ENCODE measurements around the gene PLD5.

PLD5 gene

GRCh38 chr1:242431786-242432185, 92.7 kb downstream of the PLD5 start:
- TF ChIP-seq, protein P1, sequence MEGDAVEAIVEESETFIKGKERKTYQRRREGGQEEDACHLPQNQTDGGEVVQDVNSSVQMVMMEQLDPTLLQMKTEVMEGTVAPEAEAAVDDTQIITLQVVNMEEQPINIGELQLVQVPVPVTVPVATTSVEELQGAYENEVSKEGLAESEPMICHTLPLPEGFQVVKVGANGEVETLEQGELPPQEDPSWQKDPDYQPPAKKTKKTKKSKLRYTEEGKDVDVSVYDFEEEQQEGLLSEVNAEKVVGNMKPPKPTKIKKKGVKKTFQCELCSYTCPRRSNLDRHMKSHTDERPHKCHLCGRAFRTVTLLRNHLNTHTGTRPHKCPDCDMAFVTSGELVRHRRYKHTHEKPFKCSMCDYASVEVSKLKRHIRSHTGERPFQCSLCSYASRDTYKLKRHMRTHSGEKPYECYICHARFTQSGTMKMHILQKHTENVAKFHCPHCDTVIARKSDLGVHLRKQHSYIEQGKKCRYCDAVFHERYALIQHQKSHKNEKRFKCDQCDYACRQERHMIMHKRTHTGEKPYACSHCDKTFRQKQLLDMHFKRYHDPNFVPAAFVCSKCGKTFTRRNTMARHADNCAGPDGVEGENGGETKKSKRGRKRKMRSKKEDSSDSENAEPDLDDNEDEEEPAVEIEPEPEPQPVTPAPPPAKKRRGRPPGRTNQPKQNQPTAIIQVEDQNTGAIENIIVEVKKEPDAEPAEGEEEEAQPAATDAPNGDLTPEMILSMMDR (IDR thresholded peaks at IDR 0.05; ENCODE audit: insufficient read depth, low read length, poor library complexity, severe bottlenecking): no peak
- no peak overlapping the region for H3K4me3 ChIP-seq (replicated peaks; ENCODE audit: low read depth, low read length)
- H3K36me3 ChIP-seq (ENCODE audit: control insufficient read depth, insufficient read depth, low read length): no peaks in the 10 kb centered on the region
- DNase-seq (ENCODE audit: extremely low read depth, insufficient read length): no peak
- H3K27me3 ChIP-seq (replicated peaks; ENCODE audit: control insufficient read depth, insufficient read depth, low read length): no peaks in the 10 kb centered on the region

GRCh38 chr1:242430956-242431355, 93.5 kb downstream of the PLD5 start:
- TF ChIP-seq, protein P1 (IDR thresholded peaks at IDR 0.05; ENCODE audit: insufficient read depth, low read length, poor library complexity, severe bottlenecking): no peak
- Histone ChIP-seq H3K4me3 (replicated peaks; ENCODE audit: low read depth, low read length) (no peak overlapping the region), H3K36me3 (ENCODE audit: control insufficient read depth, insufficient read depth, low read length) (no peaks in the 10 kb centered on the region), H3K27me3 (replicated peaks; ENCODE audit: control insufficient read depth, insufficient read depth, low read length) (no peaks in the 10 kb centered on the region)
- DNase-seq (ENCODE audit: extremely low read depth, insufficient read length): no peak

GRCh38 chr1:242428399-242429190, 95.9 kb downstream of the PLD5 start:
- H3K27me3 ChIP-seq (replicated peaks; ENCODE audit: control insufficient read depth, insufficient read depth, low read length): no peaks in the 10 kb centered on the region
- no peaks in the 10 kb centered on the region for H3K36me3 ChIP-seq (ENCODE audit: control insufficient read depth, insufficient read depth, low read length)
- TF ChIP-seq, protein P1 (IDR thresholded peaks at IDR 0.05; ENCODE audit: insufficient read depth, low read length, poor library complexity, severe bottlenecking): no peak
- no peak for DNase-seq (ENCODE audit: extremely low read depth, insufficient read length)
- no peak overlapping the region for H3K4me3 ChIP-seq (replicated peaks; ENCODE audit: low read depth, low read length)

DNA sequence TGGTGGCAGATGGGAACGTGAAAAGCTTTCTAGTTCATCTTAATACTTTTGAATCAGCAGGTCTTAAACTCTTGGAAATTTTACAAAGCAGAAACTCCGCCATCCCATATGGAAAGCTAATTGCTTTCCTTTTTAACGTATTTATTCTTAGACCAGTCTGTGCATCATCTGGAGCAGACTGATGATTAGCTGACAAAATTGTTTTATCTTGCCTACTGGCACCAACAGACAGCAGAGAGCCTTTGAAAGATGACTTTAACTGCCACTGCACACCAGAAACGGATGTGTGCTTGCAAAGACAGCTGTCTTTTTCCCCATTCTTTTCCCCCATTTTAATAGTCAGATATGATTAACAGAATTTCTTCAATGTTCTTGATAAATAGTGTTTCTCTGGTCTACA, 97.0 kb downstream of the PLD5 start:
- H3K27me3 ChIP-seq (replicated peaks; ENCODE audit: control insufficient read depth, insufficient read depth, low read length): no peaks in the 10 kb centered on the region
- H3K36me3 ChIP-seq (ENCODE audit: control insufficient read depth, insufficient read depth, low read length): no peaks in the 10 kb centered on the region
- no peak overlapping the region for H3K4me3 ChIP-seq (replicated peaks; ENCODE audit: low read depth, low read length)
- TF ChIP-seq, protein P1 (IDR thresholded peaks at IDR 0.05; ENCODE audit: insufficient read depth, low read length, poor library complexity, severe bottlenecking): no peak
- no peak for DNase-seq (ENCODE audit: extremely low read depth, insufficient read length)

DNA sequence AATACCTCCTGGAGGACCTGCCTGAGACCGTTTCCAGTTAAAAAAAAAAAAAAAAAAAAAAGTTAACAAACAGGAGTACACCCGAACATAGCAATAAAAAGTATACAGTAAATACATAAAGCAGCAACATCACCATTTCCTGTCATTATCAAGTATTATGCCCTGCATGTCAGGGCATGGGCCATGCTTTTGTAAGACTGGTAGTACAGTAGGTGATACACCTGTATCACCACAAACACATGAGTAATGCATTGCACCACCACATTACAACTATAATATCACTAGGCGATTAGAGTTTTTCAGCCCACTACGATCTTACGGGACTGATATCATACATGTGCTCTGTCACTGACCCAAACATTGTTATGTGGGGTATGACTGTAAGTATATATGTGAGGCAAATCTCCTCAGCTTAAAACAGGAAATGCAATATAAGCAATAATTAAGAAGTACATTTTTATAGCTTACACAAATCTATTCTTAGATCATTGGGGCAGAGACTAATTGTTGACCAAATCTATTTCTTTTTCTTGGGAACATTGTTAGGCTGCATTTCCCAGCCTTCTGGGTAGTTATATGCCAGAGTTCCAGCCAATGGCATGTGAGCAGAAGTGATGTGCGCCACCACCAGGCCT, 98.1 kb downstream of the PLD5 start:
- no peaks in the 10 kb centered on the region for H3K36me3 ChIP-seq (ENCODE audit: control insufficient read depth, insufficient read depth, low read length)
- H3K27me3 ChIP-seq (replicated peaks; ENCODE audit: control insufficient read depth, insufficient read depth, low read length): no peaks in the 10 kb centered on the region
- no peak overlapping the region for H3K4me3 ChIP-seq (replicated peaks; ENCODE audit: low read depth, low read length)
- TF ChIP-seq, protein P1 (IDR thresholded peaks at IDR 0.05; ENCODE audit: insufficient read depth, low read length, poor library complexity, severe bottlenecking): peak; percentile 17
- no peak for DNase-seq (ENCODE audit: extremely low read depth, insufficient read length)

Measured in GM06990 (cell line).